MG63 (cell line): ENCODE measurements around the gene CFHR1. TPM values are rescaled to one million over a fixed set of nuclear protein-coding genes. Genes with fewer than 3 reads are reported as not detected.
A peak's percentile ranks its signal among the peaks of the same experiment; 100 is the strongest.

Experiments used
- DNase-seq: peaks from one replicate; pipeline ENCODE4 v3.0.0-alpha.2; 2020
- H3K27me3 ChIP-seq: fragments of 250-450 bp; sonication (Bioruptor Pico); 2 replicates; pipeline ENCODE4 v1.5.1; 2020; ENCODE audit warnings: mild to moderate bottlenecking, moderate library complexity
- H3K36me3 ChIP-seq: fragments of 250-450 bp; sonication (Bioruptor Pico); 2 replicates; pipeline ENCODE4 v1.5.1; 2020; ENCODE audit warnings: mild to moderate bottlenecking, moderate library complexity
- H3K4me3 ChIP-seq: fragments of 250-450 bp; sonication (Bioruptor Pico); 2 replicates; pipeline ENCODE4 v1.5.1; 2020; ENCODE audit warnings: mild to moderate bottlenecking, moderate library complexity
- H3K9me3 ChIP-seq: fragments of 250-450 bp; sonication (Bioruptor Pico); 2 replicates; pipeline ENCODE4 v1.5.1; 2020; ENCODE audit warnings: mild to moderate bottlenecking, moderate library complexity
- total RNA-seq: library from RNA; depleted of rRNA; stranded (reverse); fragments of >200 nt; shearing (Covaris generic); gene quantifications from 2 replicates; pipeline ENCODE4 v1.2.3, GENCODE V29; 2014; ENCODE audit warnings: low replicate concordance; rRNA removed

Gene CFHR1
- total RNA-seq, 1 experiment from 2014 or later, result not detected

- H3K36me3 ChIP-seq, result no peaks in the 10 kb centered on the region
- no peaks in the 10 kb centered on the region for H3K27me3 ChIP-seq
- no peaks in the 10 kb centered on the region for H3K9me3 ChIP-seq
- H3K4me3 ChIP-seq, result no peak overlapping the region
- DNase-seq, result no peak
Observed at GRCh38 chr1:196860323-196860884, 40.9 kb downstream of the CFHR1 start.

DNA sequence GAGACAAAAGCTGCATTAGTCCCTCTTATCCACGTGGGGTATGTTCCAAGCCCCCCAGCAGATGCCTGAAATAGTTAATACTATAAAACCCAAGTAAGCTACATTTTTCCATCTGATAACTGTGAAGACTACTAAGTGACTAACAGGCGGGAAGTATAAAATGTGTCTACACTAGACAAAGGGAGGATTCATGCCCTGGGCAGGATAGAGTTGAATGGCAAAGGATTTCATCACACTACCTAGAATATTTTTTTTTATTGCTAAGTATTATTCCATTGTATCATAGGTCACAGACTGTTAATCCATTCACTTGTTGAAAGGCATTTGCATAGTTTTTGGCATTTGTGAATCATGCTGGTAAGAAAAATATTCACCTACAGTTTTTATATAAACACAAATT is 41.9 kb downstream of the CFHR1 start:
- no peak for DNase-seq
- peaks cover 2% of the 10 kb centered on the region; the same call in 1 of the 2 replicates for H3K9me3 ChIP-seq
- H3K27me3 ChIP-seq, result no peaks in the 10 kb centered on the region
- H3K4me3 ChIP-seq, result no peak overlapping the region
- H3K36me3 ChIP-seq, result no peaks in the 10 kb centered on the region

DNA sequence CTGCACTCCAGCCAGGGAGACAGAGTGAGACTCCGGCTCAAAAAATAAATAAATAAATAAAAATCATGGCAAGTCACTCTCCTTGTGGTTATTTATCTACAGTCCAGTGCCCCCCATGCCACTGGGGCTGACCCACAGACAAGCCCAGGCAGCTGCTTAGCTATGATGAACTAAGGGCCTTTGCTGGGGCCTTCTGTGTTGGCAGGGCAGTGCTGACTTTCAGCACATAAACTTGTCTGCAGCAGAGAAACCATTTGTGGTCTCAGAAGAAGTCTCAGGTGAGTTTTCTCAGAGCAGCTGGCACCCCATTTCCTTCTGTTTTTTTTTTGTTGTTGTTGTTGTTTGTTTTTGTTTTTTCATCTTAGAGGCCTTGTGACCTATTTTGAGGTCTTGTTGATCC is 47.4 kb downstream of the CFHR1 start:
- Histone ChIP-seq H3K9me3 (peaks cover 2% of the 10 kb centered on the region; the same call in 1 of the 2 replicates), H3K27me3 (no peaks in the 10 kb centered on the region), H3K36me3 (no peaks in the 10 kb centered on the region), H3K4me3 (no peak overlapping the region)
- DNase-seq, result no peak

- Histone ChIP-seq H3K9me3 (no peaks in the 10 kb centered on the region), H3K27me3 (no peaks in the 10 kb centered on the region), H3K4me3 (no peak overlapping the region), H3K36me3 (no peaks in the 10 kb centered on the region)
- no peak for DNase-seq
Observed at GRCh38 chr1:196873385-196873784, 53.9 kb downstream of the CFHR1 start.

- no peak for DNase-seq
- no peaks in the 10 kb centered on the region for H3K27me3 ChIP-seq
- H3K4me3 ChIP-seq, result no peak overlapping the region
- no peaks in the 10 kb centered on the region for H3K9me3 ChIP-seq
- no peaks in the 10 kb centered on the region for H3K36me3 ChIP-seq
Observed at GRCh38 chr1:196875935-196876334, 56.4 kb downstream of the CFHR1 start.

DNA sequence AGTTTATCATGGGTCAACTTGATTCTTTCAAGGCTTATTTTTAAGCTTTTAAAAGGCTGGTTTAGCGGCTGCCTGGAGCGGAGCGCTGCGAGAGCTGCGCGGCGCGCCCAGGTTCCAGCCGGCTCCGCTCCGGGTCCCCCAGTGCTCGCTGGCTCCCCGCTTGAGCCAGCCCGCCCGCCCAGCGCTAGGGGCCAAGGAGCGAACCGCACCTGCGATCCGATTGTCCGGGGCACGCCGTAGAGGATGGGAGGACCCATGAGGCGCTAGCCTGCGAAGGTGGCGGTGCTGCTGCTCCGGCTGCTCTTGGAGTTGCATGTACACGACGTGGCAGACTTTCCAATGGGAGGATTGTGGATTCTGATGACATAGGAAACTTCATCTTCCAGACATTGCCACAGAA is 58.4 kb downstream of the CFHR1 start:
- Histone ChIP-seq H3K4me3 (peak overlapping the region; percentile 6; the same call in 1 of the 2 replicates), H3K9me3 (no peaks in the 10 kb centered on the region), H3K27me3 (no peaks in the 10 kb centered on the region), H3K36me3 (no peaks in the 10 kb centered on the region)
- peak; percentile 13 for DNase-seq

Other genes starting within 250 kb of the CFHR1 start
- gene KCNT2, start 211.3 kb upstream of the CFHR1 start, total RNA-seq, result 0.07 and 0.94 TPM in 2 replicates
- gene CFH, start 167.7 kb upstream of the CFHR1 start, total RNA-seq, result 9.7 and 20.0 TPM in 2 replicates
- not detected in 2 replicates for gene CFHR3, start 44.9 kb upstream of the CFHR1 start, total RNA-seq
- gene CFHR4, start 68.3 kb downstream of the CFHR1 start, total RNA-seq, result not detected in 2 replicates
- gene CFHR2, start 124.0 kb downstream of the CFHR1 start, total RNA-seq, result not detected in 2 replicates
- not detected in 2 replicates for gene CFHR5, start 157.8 kb downstream of the CFHR1 start, total RNA-seq
- 1.3 TPM in 1 of 2 replicates, not detected in the other for gene F13B, start 247.5 kb downstream of the CFHR1 start, total RNA-seq